Endometrial microvascular endothelial cells (primary cell): ENCODE measurements around the gene WDR20. TPM values are rescaled to one million over a fixed set of nuclear protein-coding genes. Genes with fewer than 3 reads are reported as not detected.
"Not testable (repeated sequence)": the region's sequence is repeated elsewhere in the genome, so short reads cannot be mapped to it uniquely, and the experiment has no call there.

Source experiments
- in situ Hi-C: cut with HindIII; loops from 2 replicates; pipeline ENCODE4 v1.10.0; 2017; ENCODE audit warnings: low sequenced_read_pairs, low pct_unique_long_range_greater_than_20kb; ENCODE audit errors: inconsistent ontology term
- total RNA-seq: library from RNA; depleted of rRNA; stranded (reverse); fragments of >200 nt; gene quantifications from one replicate; pipeline ENCODE4 v1.2.3, GENCODE V29; 2015; ENCODE audit errors: inconsistent ontology term

Gene WDR20
- total RNA-seq, 1 donor from 2014 or later: 13.9 TPM

- in situ Hi-C loops: no loop called here
These were observed 86.8 kb downstream of the WDR20 start for GRCh38 chr14:102226356-102227125.

DNA sequence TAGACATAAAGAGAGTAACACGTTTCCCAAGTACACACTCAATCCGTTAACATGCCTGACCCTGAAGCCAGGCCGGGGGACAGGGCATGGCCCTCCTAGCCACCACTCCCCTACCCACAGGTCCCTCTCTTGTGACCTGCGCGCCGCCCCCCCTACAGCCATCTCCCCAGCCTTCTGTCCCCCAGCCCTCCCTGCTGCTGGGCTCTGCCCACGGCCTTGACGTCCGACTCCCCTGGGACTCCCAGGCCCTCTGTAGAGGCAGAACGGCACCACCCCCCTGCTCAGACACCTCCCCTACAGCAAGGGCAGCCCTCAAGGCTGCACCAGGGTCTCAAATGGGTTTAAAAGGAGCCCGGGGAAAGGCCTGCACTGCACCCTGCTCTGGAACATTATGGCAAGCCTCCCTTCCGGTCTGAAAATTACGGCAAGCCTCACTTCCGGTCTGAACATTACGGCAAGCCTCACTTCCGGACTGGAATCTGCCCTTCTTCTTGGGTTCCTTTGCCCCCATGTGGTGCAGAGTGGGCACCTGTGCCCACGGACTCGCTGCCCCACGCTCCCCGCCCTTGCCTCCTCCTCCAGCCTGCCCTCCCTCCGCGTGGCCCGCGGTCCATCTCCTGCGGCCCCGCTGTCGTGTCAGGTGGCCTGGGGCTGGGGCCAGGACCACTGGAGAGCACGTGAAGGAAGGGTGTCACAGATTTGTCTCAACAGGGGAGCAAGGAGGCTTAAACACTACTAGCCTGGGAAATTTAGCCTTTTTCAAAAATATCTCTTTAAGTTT is 87.7 kb downstream of the WDR20 start:
- in situ Hi-C loops: no loop called here

DNA sequence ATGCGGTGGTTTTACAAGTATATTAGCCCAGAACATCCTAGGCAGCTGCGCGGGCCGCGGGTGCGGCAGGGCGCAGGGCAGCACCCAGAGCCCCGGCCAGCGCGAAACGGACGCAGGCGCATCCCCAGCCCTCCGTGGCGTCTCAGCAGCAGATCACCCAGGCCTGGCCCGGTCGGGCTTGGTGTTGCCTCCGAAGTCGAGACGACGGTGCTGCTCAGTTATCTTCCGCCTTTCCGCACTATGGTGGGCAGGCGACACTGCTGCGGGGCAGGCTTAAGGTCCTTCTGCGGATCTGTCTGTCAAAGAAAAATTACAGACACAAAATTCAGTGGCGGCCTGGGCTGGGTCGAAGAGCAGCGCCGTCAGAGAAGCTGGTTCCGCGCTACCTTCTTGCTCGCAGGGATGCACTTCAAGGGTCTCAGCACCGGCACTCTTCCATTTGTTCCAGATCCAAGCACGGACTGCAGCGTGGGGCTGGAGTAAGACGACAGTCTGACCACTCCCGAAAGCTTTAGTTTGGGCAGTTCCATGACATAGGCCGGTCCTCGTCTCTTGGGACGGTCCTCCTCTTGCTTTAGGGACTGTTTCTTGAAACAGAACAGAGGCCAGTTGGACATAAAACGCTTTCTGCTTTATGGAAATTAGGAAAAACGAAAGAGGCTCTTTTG is 89.5 kb downstream of the WDR20 start:
- in situ Hi-C loops: no loop called here

DNA sequence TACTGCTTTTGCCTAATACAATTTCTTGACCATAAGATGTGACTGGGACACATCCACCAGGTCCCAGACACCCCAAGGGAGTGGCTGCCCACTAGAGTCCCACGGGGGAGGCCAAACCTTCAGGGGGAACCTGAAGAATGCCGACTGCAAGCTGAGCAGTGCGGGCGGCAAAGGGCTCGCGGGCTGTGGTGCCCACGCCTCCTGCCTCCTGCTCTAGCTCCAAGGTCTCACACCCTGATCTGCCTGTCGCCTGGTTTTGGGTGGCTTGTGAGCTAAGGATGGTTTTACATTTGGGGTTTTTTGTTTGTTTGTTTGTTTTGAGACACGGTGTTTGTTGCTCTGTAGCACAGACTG is 90.0 kb downstream of the WDR20 start:
- in situ Hi-C loops: no loop called here

DNA sequence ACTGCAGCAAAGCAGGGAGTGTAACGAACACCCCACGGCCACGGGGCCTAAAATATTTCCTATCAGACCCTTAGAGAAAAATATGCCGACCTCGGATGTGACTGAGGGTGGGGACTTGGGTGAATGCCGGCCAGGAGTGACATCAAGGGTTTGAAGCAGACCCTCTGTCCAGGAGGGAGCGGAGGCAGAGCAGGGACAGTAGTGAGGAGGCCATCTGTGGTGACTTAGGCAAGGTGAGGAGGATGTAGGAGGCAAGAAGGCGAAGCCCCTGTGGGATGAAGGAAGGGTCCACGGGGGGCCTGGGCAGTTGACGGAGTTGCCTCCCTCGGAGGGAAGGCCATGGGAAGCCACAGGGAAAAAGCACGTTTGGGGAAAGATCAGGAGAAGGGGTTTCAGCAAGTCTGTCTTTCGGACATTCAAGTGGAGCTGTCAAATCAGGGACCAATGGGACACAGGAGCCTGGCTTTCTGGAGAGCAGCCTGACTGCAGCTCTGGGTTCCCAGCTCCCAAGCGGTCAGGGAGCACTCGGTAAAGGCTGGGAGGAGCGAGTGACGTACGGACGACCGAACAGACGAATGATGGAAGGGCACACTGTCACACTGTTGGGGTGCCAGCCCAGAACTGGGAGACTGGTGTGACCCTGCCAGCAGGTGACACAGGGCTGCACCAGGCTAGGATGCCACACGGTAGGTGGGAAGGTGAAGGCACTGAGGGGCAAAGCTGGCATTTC is 90.9 kb downstream of the WDR20 start:
- in situ Hi-C loops: no loop called here

DNA sequence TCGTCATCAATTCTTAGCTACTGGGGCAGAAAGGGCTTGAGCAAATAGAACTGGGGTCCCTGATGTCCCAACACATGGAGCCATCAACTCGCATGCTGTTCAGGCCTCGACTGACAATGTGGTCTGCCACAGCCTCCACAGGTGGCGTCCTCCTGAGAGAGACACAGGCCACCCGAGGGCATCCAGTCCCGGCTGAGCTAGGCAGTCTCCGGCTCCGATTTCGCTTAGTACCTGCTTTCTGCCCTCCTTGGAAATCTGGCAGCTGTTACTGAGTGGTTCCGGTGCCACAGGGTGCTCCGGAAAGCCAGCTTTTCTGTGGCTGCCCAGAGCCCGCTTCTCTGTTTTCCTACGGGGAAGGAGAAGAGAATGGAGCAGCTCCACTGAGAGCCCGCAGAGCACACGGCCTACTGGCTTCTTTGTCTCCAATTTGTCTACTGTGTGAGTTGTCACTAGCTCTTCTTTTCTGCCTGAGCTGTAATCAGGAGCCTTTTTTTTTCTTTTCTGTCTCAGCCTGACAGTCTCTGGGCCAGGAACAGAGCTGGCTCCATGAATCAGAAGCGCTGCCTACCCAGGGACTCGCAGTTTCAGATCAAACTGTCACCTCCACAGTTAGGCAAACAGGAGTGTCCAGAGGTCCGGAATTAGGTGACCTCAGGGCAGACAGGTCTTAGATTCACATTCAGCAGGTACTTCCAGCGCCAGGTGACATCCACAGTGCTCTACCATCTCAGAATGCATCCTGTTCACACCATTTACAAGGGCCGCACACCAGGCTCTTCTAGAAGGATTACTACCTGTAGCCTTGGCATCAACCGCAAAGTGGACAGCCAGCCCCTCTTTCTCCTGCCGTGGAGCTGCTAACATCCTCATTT is 92.0 kb downstream of the WDR20 start:
- in situ Hi-C loops: no loop called here

- in situ Hi-C loops: no loop called here
These were observed 92.6 kb downstream of the WDR20 start for GRCh38 chr14:102232348-102232625.

- in situ Hi-C loops: no loop called here
These were observed 93.4 kb downstream of the WDR20 start for GRCh38 chr14:102233081-102233480.

DNA sequence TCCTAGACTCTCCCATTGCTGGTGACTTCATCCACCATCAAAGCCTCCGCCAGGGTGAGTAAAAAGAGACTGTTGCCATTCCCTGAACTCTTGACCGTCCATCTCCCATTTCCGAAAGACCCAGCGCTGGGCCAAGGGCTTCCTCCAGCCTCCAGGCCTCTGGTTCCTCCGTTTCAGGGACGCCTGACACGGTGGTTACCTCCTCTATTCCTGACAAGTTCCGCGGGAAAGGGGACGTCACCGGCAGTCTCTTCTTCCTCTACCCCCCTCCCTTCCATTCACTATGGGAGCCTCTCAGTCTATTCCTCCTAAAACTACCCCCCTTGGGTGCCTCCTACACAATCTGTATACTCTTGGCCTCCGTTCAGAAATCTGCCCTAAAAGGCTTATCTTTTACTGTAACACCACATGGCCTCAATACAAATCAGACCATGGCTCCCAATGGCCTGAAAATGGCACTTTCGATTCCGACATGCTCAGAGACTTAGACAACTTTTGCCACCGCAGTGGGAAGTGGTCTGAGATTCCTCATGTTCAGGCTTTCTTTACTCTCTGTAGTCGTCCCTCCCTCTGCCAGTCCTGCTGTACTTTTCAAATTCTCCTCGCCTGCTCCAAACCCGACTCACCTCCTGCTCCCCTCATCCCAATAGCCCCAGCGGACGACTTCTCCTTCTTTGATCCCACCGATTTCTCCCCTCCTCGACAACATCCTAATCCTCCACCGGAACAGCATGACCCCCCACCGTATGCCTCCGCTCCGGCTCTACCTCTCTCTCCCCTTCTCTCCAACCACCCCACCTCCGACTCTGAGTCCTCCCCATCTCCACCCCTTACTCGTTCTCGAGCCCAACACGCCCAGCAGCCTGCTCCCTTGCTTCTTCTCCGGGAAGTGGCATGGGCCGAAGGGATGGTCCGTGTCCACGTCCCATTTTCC is 94.9 kb downstream of the WDR20 start:
- in situ Hi-C loops: no loop called here

DNA sequence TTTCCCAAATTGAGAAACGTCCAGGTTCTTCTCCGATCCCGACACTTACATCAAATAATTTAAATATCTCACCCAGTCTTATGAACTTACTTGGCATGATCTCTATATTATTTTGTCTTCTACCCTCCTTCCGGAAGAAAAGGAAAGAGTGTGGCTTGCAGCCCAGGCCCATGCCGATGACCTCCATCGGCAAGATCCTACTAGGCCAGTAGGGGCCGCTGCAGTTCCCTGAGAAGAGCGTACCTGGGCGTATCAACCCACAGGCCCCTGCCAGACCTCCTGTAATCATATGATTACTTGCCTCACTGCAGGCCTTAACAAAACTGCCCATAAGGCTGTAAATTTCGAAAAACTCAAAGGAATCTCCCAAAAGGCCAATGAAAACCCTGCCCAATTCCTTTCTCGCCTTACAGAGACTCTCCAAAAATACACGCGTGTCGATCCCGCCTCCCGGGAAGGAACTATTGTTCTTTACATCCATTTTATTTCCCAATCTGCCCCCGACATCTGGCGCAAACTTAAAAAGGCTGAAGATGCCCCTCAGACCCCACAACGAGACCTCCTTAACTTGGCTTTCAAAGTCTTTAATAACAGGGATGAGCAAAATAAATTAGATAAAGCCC is 95.7 kb downstream of the WDR20 start:
- in situ Hi-C loops: no loop called here

DNA sequence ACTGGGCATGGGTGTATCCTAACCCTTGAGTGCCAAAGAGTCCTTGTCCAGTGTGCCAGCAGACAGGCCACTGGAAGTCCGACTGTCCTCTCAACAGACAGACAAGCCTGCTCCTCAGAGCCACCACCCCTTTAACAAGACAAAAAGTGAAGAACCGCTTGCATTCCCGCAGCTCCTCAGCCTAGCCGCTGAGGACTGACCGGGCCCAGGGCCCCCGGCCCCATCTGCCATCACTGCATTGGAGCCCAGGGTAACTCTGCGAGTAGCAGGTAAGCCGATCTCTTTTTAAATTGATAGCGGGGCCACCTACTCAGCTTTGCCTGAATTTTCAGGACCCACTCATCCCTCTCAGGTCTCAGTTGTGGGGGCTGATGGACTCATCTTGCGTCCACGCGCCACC is 96.3 kb downstream of the WDR20 start:
- in situ Hi-C loops: no loop called here

- in situ Hi-C loops: no loop called here
These were observed 98.4 kb downstream of the WDR20 start for GRCh38 chr14:102238131-102238530.

- in situ Hi-C loops: no loop called here
These were observed 99.1 kb downstream of the WDR20 start for GRCh38 chr14:102238766-102239165.

DNA sequence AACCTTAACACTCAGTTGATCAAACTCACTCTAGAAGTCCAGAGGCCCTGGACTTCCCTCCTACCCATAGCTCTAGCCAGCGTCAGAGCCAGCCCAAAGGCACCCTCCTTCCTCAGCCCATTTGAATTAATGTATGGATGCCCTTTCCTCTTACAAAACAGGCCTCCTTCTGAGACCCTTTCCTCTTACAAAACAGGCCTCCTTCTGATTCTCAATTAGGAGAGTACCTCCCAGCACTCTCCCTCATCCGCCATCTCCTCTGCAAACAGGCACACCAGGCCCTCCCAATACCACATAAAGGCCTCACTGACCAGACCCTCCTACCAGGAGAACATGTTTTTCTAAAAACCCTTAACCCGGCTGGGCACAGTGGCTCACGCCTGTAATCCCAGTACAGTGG is 99.5 kb downstream of the WDR20 start:
- in situ Hi-C loops: no loop called here

DNA sequence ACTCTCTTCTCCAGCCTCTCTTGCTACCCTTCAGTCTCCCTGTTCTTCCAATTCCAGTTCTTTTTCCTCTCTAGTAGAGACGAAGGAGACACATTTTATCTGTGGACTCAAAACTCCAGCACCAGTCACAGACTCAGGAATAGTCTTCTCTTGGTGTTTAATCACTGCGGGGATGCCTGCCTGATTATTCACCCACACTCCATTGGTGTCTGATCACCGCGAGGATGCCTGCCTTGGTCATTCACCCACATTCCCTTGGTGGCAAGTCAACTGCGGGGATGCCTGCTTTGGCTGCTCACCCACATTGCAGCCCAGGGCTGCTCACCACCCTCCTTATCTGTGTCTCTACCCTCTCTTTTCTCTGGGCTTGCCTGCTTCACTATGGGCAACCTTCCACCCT is 100.8 kb downstream of the WDR20 start:
- in situ Hi-C loops: not testable (repeated sequence)

- in situ Hi-C loops: no loop called here
These were observed 101.5 kb downstream of the WDR20 start for GRCh38 chr14:102241147-102241546.

DNA sequence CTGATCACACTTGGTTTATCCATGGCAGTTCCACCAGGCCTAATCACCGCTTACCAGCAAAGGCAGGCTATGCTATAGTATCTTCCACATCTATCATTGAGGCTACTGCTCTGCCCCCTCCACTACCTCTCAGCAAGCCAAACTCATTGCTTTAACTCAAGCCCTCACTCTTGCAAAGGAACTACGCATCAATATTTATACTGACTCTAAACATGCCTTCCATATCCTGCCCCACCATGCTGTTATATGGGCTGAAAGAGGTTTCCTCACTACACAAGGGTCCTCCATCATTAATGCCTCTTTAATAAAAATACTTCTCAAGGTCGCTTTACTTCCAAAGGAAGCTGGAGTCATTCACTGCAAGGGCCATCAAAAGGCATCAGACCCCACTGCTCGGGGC is 104.1 kb downstream of the WDR20 start:
- in situ Hi-C loops: not testable (repeated sequence)
